ENCODE measurements around the gene OR10G2. TPM values are rescaled to one million over a fixed set of nuclear protein-coding genes. Genes with fewer than 3 reads are reported as not detected.

The OR10G2 gene
- total and polyA plus RNA-seq, 2 donors (not counting 1 experiment from before 2014, with no cell fraction given): not detected

DNA sequence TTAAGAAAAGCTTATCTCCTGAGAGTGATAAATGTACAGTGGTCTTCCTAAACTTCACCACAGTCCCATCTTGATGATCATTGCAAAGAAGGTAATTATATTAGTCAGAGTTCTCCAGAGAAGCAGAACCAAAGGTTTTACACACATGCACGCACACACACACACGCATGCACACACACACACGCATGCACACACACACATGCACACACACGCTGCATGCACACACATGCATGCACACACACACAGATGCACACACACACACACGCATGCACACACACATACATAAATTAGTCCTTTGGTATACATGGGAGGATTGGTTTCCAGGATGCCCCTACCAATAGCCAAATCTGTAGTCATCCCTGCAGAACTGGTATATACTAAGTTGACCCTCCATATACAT, 19.5 kb upstream of the OR10G2 start:
- no peaks in the 10 kb centered on the region for H4K20me1 ChIP-seq (ENCODE audit: control insufficient read depth, extremely low read depth, insufficient read depth, low read length)

DNA sequence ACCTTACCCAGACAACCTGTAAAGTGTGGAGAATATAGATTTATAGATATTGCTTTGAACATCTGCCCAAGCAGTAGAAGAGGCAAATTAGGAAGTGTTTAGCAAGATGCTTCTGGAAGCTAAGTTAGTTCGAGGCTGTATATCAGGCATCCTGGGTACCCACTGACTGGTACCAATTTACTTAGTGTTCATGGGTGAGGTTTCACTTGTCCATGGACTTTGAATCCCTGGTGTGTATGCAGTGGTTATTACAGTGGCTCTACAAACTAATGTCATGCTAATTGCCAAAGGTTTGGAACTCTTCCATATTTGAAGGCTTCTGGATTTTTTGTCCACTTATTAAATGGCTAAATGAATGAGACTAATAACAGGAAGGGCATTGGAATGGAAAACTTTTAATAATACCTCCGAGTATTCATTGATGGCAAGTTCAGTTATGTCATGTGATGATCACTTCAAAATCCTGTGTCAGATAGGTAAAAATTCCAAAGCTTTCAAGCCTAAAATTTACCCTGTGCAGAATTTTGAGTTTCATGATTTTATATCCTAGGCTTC, 18.7 kb upstream of the OR10G2 start, which contains the start of gene OR4E2:
TSS of gene OR4E2 (plus strand) at position 505 of the 555 bp plus-strand sequence. CDS start 11,248 bp downstream, outside the sequence.
- H3K9me3 ChIP-seq (ENCODE audit: control insufficient read depth, insufficient read depth, low read depth, low read length): no peaks in the 10 kb centered on the region
- no peak for DNase-seq (ENCODE audit: low read depth in 2 of 2)

More for the DNA sequence above, 19.5 kb upstream of the OR10G2 start:
- Histone ChIP-seq H3K4me2 (ENCODE audit: extremely low read depth, insufficient read depth, low read length) (no peak overlapping the region), H3K9me3 (ENCODE audit: control insufficient read depth, insufficient read depth, low read depth, low read length) (no peaks in the 10 kb centered on the region), H3K27me3 (ENCODE audit: control insufficient read depth, insufficient read depth, low read length) (no peaks in the 10 kb centered on the region), H3K27ac (ENCODE audit: insufficient read depth, low read length) (no peak overlapping the region), H3K36me3 (ENCODE audit: control insufficient read depth, insufficient read depth, low read length) (no peaks in the 10 kb centered on the region), H3K4me3 (replicated peaks in 1 of 4; ENCODE audit: control extremely low read depth in 1 of 4, insufficient read depth in 1 of 4, low read depth in 3 of 4, low read length in 4 of 4) (no peak overlapping the region), H3K4me1 (ENCODE audit: control insufficient read depth, extremely low read depth, insufficient read depth, low read length) (no peaks in the 10 kb centered on the region), H3K79me2 (ENCODE audit: control insufficient read depth, insufficient read depth, low read length) (no peaks in the 10 kb centered on the region), H3K9ac (ENCODE audit: insufficient read depth, low read length) (no peak overlapping the region), H2AFZ (ENCODE audit: low read length) (no peak overlapping the region)
- no peak for DNase-seq (ENCODE audit: low read depth in 2 of 2)
- TF ChIP-seq EZH2 (IDR thresholded peaks at IDR 0.05; ENCODE audit: low read length, missing control alignments): no peak
- TF ChIP-seq, protein P1, sequence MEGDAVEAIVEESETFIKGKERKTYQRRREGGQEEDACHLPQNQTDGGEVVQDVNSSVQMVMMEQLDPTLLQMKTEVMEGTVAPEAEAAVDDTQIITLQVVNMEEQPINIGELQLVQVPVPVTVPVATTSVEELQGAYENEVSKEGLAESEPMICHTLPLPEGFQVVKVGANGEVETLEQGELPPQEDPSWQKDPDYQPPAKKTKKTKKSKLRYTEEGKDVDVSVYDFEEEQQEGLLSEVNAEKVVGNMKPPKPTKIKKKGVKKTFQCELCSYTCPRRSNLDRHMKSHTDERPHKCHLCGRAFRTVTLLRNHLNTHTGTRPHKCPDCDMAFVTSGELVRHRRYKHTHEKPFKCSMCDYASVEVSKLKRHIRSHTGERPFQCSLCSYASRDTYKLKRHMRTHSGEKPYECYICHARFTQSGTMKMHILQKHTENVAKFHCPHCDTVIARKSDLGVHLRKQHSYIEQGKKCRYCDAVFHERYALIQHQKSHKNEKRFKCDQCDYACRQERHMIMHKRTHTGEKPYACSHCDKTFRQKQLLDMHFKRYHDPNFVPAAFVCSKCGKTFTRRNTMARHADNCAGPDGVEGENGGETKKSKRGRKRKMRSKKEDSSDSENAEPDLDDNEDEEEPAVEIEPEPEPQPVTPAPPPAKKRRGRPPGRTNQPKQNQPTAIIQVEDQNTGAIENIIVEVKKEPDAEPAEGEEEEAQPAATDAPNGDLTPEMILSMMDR (conservative IDR thresholded peaks at IDR 0.05 in 1 of 2, IDR thresholded peaks at IDR 0.05 in 1 of 2; ENCODE audit: low read depth in 1 of 2, low read length in 2 of 2): no peak

DNA sequence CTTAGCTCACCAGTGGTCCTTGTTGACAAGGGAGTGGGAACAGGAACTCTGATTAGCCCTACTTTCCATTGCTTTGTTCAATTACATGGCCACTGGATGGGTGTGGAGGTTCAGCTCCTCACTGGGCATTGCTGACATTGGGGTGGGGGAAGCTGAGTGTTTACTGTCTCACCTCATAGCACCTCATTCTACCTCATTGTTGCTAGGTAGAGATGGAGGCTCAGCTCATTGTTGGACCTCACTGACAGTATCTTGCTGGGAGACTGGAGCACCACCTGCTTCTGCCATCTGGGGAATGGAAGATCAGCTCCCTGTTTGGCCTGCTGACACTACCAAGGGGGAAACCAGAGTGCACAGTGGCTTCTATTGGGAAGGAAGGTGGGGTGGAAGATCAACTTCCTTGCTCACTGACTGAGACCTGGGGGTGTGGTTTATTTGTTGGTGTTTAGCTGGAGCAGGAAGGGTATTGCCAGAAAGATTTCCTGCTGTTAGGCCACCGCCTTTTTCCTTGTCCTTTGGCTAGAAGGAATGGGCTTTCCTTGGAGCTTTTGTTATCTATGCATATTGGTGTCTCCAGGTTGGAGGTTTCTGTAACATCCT, 17.6 kb upstream of the OR10G2 start:
- Histone ChIP-seq H3K9me3 (ENCODE audit: control insufficient read depth, insufficient read depth, low read depth, low read length) (no peaks in the 10 kb centered on the region), H3K27ac (ENCODE audit: insufficient read depth, low read length) (no peak overlapping the region), H3K36me3 (ENCODE audit: control insufficient read depth, insufficient read depth, low read length) (no peaks in the 10 kb centered on the region), H3K79me2 (ENCODE audit: control insufficient read depth, insufficient read depth, low read length) (no peaks in the 10 kb centered on the region), H4K20me1 (ENCODE audit: control insufficient read depth, extremely low read depth, insufficient read depth, low read length) (no peaks in the 10 kb centered on the region), H2AFZ (ENCODE audit: low read length) (no peak overlapping the region), H3K4me3 (replicated peaks in 1 of 4; ENCODE audit: control extremely low read depth in 1 of 4, insufficient read depth in 1 of 4, low read depth in 3 of 4, low read length in 4 of 4) (no peak overlapping the region), H3K27me3 (ENCODE audit: control insufficient read depth, insufficient read depth, low read length) (no peaks in the 10 kb centered on the region), H3K4me2 (ENCODE audit: extremely low read depth, insufficient read depth, low read length) (no peak overlapping the region), H3K9ac (ENCODE audit: insufficient read depth, low read length) (no peak overlapping the region), H3K4me1 (ENCODE audit: control insufficient read depth, extremely low read depth, insufficient read depth, low read length) (no peaks in the 10 kb centered on the region)
- DNase-seq (ENCODE audit: low read depth in 2 of 2): no peak
- TF ChIP-seq, protein P1 (conservative IDR thresholded peaks at IDR 0.05 in 1 of 2, IDR thresholded peaks at IDR 0.05 in 1 of 2; ENCODE audit: low read depth in 1 of 2, low read length in 2 of 2): no peak
- no peak for TF ChIP-seq EZH2 (IDR thresholded peaks at IDR 0.05; ENCODE audit: low read length, missing control alignments)

More for the DNA sequence above, 18.7 kb upstream of the OR10G2 start, which contains the start of gene OR4E2:
- no peak within 1 kb of the TSS for H3K9ac ChIP-seq (ENCODE audit: insufficient read depth, low read length)
- H4K20me1 ChIP-seq (ENCODE audit: control insufficient read depth, extremely low read depth, insufficient read depth, low read length): no peaks in the 10 kb centered on the region
- H3K4me1 ChIP-seq (ENCODE audit: control insufficient read depth, extremely low read depth, insufficient read depth, low read length): no peaks in the 10 kb centered on the region
- no peaks in the 10 kb centered on the region for H3K36me3 ChIP-seq (ENCODE audit: control insufficient read depth, insufficient read depth, low read length)
- no peak within 1 kb of the TSS for H3K27ac ChIP-seq (ENCODE audit: insufficient read depth, low read length)
- TF ChIP-seq, protein P1 (conservative IDR thresholded peaks at IDR 0.05 in 1 of 2, IDR thresholded peaks at IDR 0.05 in 1 of 2; ENCODE audit: low read depth in 1 of 2, low read length in 2 of 2): no peak
- no peak for TF ChIP-seq EZH2 (IDR thresholded peaks at IDR 0.05; ENCODE audit: low read length, missing control alignments)
- H3K4me2 ChIP-seq (ENCODE audit: extremely low read depth, insufficient read depth, low read length): no peak within 1 kb of the TSS
- H3K27me3 ChIP-seq (ENCODE audit: control insufficient read depth, insufficient read depth, low read length): no peaks in the 10 kb centered on the region
- H3K79me2 ChIP-seq (ENCODE audit: control insufficient read depth, insufficient read depth, low read length): no peaks in the 10 kb centered on the region
- no peak within 1 kb of the TSS for H2AFZ ChIP-seq (ENCODE audit: low read length)
- H3K4me3 ChIP-seq (replicated peaks in 1 of 4; ENCODE audit: control extremely low read depth in 1 of 4, insufficient read depth in 1 of 4, low read depth in 3 of 4, low read length in 4 of 4): no peak within 1 kb of the TSS
